Measurements from ENCODE around the gene MGAT5B. TPM values are rescaled to one million over a fixed set of nuclear protein-coding genes. Genes with fewer than 3 reads are reported as not detected.

The MGAT5B gene
- total and polyA plus RNA-seq, 3 experiments from 2014 or later, result 0.17 to 0.46 (median 0.40) TPM

- DNase-seq, result no peak
- no peaks in the 10 kb centered on the region for H3K9me3 ChIP-seq (ENCODE audit: low read length)
- H3K27me3 Mint-ChIP-seq, result peaks cover 18 to 62% of the 10 kb centered on the region in 2 donors
- no peaks in the 10 kb centered on the region for H3K36me3 ChIP-seq (ENCODE audit: insufficient read depth, low read length)
- no peaks in the 10 kb centered on the region for H3K4me1 ChIP-seq (ENCODE audit: insufficient read depth, low read length)
- H3K36me3 Mint-ChIP-seq, result no peaks in the 10 kb centered on the region
- no peak overlapping the region for H3K4me3 Mint-ChIP-seq
- no peaks in the 10 kb centered on the region for H3K27me3 ChIP-seq (ENCODE audit: insufficient read depth, low read length, poor library complexity, severe bottlenecking)
- H3K27ac Mint-ChIP-seq, result no peak overlapping the region
- no peak overlapping the region for H3K27ac ChIP-seq (ENCODE audit: low read depth, low read length)
- no peak overlapping the region for H3K4me3 ChIP-seq (ENCODE audit: low read length)
- no peaks in the 10 kb centered on the region for H3K4me1 Mint-ChIP-seq
- CTCF ChIA-PET, result no interaction called here
- H3K9me3 Mint-ChIP-seq, result no peaks in the 10 kb centered on the region
- POLR2A ChIA-PET, result no interaction called here
Measured at GRCh38 chr17:76852843-76853242, 15.4 kb upstream of the MGAT5B start.

GRCh38 chr17:76855105-76855504, 13.1 kb upstream of the MGAT5B start:
- Histone ChIP-seq H3K4me1 (ENCODE audit: insufficient read depth, low read length) (no peaks in the 10 kb centered on the region), H3K9me3 (ENCODE audit: low read length) (no peaks in the 10 kb centered on the region), H3K27me3 (ENCODE audit: insufficient read depth, low read length, poor library complexity, severe bottlenecking) (no peaks in the 10 kb centered on the region), H3K36me3 (ENCODE audit: insufficient read depth, low read length) (no peaks in the 10 kb centered on the region), H3K4me3 (ENCODE audit: low read length) (no peak overlapping the region), H3K27ac (ENCODE audit: low read depth, low read length) (no peak overlapping the region)
- ChIA-PET POLR2A (no interaction called here), CTCF (interaction anchor here (1.2 kb wide), 1 partner anchor 13 kb away, joined by 3 read pairs; the partner anchor contains the start of gene MGAT5B)
- no peaks in the 10 kb centered on the region for H3K9me3 Mint-ChIP-seq
- H3K27ac Mint-ChIP-seq, result no peak overlapping the region
- DNase-seq, result no peak
- H3K27me3 Mint-ChIP-seq, result peaks cover 18 to 56% of the 10 kb centered on the region in 2 donors
- H3K36me3 Mint-ChIP-seq, result no peaks in the 10 kb centered on the region
- H3K4me3 Mint-ChIP-seq, result no peak overlapping the region
- H3K4me1 Mint-ChIP-seq, result no peaks in the 10 kb centered on the region

DNA sequence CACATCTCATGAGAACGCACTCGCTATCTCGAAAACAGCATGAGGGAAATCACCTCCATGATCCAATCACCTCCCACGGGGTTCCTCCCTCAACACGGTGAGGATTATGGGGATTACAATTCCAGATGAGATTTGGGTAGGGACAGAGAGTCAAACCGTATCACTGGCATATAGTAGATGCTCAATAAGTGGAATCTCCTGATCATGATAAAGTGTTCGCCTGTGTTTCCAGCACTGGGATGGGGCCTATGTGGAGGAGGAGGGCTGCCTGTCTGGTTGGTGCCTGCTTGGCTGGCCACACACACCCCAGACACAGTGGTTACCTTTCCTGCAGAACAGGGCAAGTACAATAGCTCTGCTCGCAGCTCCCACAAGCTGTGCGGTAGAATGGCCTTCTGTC, 6.1 kb upstream of the MGAT5B start:
- ChIA-PET CTCF (no interaction called here), POLR2A (no interaction called here)
- no peak overlapping the region for H3K4me3 ChIP-seq (ENCODE audit: low read length)
- no peaks in the 10 kb centered on the region for H3K9me3 ChIP-seq (ENCODE audit: low read length)
- H3K27me3 ChIP-seq (ENCODE audit: insufficient read depth, low read length, poor library complexity, severe bottlenecking), result peaks cover 4% of the 10 kb centered on the region
- no peaks in the 10 kb centered on the region for H3K4me1 Mint-ChIP-seq
- H3K9me3 Mint-ChIP-seq, result no peaks in the 10 kb centered on the region
- no peaks in the 10 kb centered on the region for H3K36me3 ChIP-seq (ENCODE audit: insufficient read depth, low read length)
- no peaks in the 10 kb centered on the region for H3K4me1 ChIP-seq (ENCODE audit: insufficient read depth, low read length)
- H3K27ac ChIP-seq (ENCODE audit: low read depth, low read length), result no peak overlapping the region
- peaks cover 6 to 33% of the 10 kb centered on the region in 2 donors for H3K27me3 Mint-ChIP-seq
- H3K27ac Mint-ChIP-seq, result no peak overlapping the region
- H3K4me3 Mint-ChIP-seq, result no peak overlapping the region
- DNase-seq, result no peak
- no peaks in the 10 kb centered on the region for H3K36me3 Mint-ChIP-seq

- H3K27ac Mint-ChIP-seq, result no peak overlapping the region
- H3K27me3 Mint-ChIP-seq, result peaks cover 8 to 34% of the 10 kb centered on the region in 2 donors
- H3K9me3 ChIP-seq (ENCODE audit: low read length), result no peaks in the 10 kb centered on the region
- H3K27me3 ChIP-seq (ENCODE audit: insufficient read depth, low read length, poor library complexity, severe bottlenecking), result peaks cover 4% of the 10 kb centered on the region
- peaks cover 0 to under 1% (median 0%) of the 10 kb centered on the region in 3 donors for H3K4me1 Mint-ChIP-seq
- H3K9me3 Mint-ChIP-seq, result no peaks in the 10 kb centered on the region
- DNase-seq, result no peak
- CTCF ChIA-PET, result no interaction called here
- POLR2A ChIA-PET, result no interaction called here
- H3K36me3 ChIP-seq (ENCODE audit: insufficient read depth, low read length), result no peaks in the 10 kb centered on the region
- no peak overlapping the region for H3K4me3 Mint-ChIP-seq
- H3K4me3 ChIP-seq (ENCODE audit: low read length), result no peak overlapping the region
- H3K4me1 ChIP-seq (ENCODE audit: insufficient read depth, low read length), result no peaks in the 10 kb centered on the region
- no peaks in the 10 kb centered on the region for H3K36me3 Mint-ChIP-seq
- H3K27ac ChIP-seq (ENCODE audit: low read depth, low read length), result no peak overlapping the region
Measured at GRCh38 chr17:76862494-76862893, 5.7 kb upstream of the MGAT5B start.

DNA sequence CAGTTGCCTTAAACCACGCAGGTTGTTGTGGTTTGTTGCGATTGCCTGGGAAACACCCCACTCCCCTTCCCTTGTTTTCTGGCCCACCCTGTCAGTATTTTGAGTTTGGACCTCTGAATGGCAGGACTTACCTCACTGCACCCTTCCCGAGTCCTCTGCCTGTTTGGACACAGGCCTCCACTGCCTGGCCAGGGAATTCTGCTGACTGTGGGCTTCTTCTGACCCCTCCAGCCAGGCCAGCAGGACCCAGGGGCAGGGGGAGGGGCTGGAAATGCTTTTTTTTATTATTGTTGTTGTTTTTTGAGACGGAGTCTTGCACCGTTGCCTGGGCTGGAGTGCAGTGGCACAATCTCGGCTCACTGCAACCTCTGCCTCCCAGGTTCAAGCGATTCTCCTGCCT, 4.2 kb upstream of the MGAT5B start:
- ChIA-PET CTCF (interaction anchor here (9.8 kb wide), 1 partner anchor 194 kb away, joined by 125 read pairs; no protein-coding TSS in a partner anchor), POLR2A (no interaction called here)
- Mint-ChIP-seq H3K4me1 (peaks cover 0 to 8% (median 2%) of the 10 kb centered on the region in 3 donors), H3K4me3 (no peak overlapping the region), H3K27me3 (peaks cover 8 to 29% of the 10 kb centered on the region in 2 donors), H3K9me3 (peaks cover 0 to 2% (median 0%) of the 10 kb centered on the region in 5 donors), H3K36me3 (no peaks in the 10 kb centered on the region), H3K27ac (no peak overlapping the region)
- Histone ChIP-seq H3K9me3 (ENCODE audit: low read length) (no peaks in the 10 kb centered on the region), H3K4me1 (ENCODE audit: insufficient read depth, low read length) (peaks cover 3% of the 10 kb centered on the region), H3K4me3 (ENCODE audit: low read length) (no peak overlapping the region), H3K27me3 (ENCODE audit: insufficient read depth, low read length, poor library complexity, severe bottlenecking) (peaks cover 8% of the 10 kb centered on the region), H3K27ac (ENCODE audit: low read depth, low read length) (no peak overlapping the region), H3K36me3 (ENCODE audit: insufficient read depth, low read length) (no peaks in the 10 kb centered on the region)
- no peak for DNase-seq

- peaks cover 4% of the 10 kb centered on the region for H3K4me1 ChIP-seq (ENCODE audit: insufficient read depth, low read length)
Measured at GRCh38 chr17:76865174-76865573, 3.0 kb upstream of the MGAT5B start.

DNA sequence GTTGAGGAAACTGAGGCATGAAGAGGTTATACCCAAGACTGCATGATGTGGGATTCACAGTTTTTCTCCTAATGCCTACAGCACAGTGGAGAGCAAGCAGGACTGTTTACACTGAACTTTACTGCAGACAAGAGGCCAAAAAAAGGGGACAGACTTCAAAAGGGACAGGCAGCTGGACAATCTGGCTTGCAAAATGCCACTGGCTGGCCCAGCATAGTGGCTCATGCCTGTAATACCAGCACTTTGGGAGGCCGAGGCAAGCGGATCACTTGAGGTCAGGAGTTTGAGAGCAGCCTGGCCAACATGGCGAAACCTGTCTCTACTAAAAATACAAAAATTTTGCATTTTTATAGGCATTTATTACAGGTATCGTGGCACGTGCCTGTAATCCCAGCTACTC, 2.0 kb upstream of the MGAT5B start:
- H3K4me1 ChIP-seq (ENCODE audit: insufficient read depth, low read length), result peaks cover 4% of the 10 kb centered on the region
- Mint-ChIP-seq H3K9me3 (peaks cover 0 to 2% (median 0%) of the 10 kb centered on the region in 5 donors), H3K4me3 (no peak overlapping the region), H3K36me3 (no peaks in the 10 kb centered on the region), H3K27me3 (peaks cover 13 to 32% of the 10 kb centered on the region in 2 donors), H3K27ac (no peak overlapping the region), H3K4me1 (peaks cover 0 to 9% (median 2%) of the 10 kb centered on the region in 3 donors)
- no peak overlapping the region for H3K4me3 ChIP-seq (ENCODE audit: low read length)
- H3K27me3 ChIP-seq (ENCODE audit: insufficient read depth, low read length, poor library complexity, severe bottlenecking), result peaks cover 11% of the 10 kb centered on the region
- DNase-seq, result no peak
- no peaks in the 10 kb centered on the region for H3K36me3 ChIP-seq (ENCODE audit: insufficient read depth, low read length)
- ChIA-PET POLR2A (no interaction called here), CTCF (interaction anchor here (9.8 kb wide), 1 partner anchor 191 kb away, joined by 125 read pairs; no protein-coding TSS in a partner anchor)
- no peaks in the 10 kb centered on the region for H3K9me3 ChIP-seq (ENCODE audit: low read length)
- no peak overlapping the region for H3K27ac ChIP-seq (ENCODE audit: low read depth, low read length)

More at GRCh38 chr17:76865174-76865573, 3.0 kb upstream of the MGAT5B start:
- ChIA-PET CTCF (interaction anchor here (9.8 kb wide), 1 partner anchor 192 kb away, joined by 125 read pairs; no protein-coding TSS in a partner anchor), POLR2A (no interaction called here)
- Mint-ChIP-seq H3K9me3 (peaks cover 0 to 2% (median 0%) of the 10 kb centered on the region in 5 donors), H3K4me1 (peaks cover 0 to 9% (median 2%) of the 10 kb centered on the region in 3 donors), H3K27me3 (peaks cover 8 to 30% of the 10 kb centered on the region in 2 donors), H3K27ac (no peak overlapping the region), H3K36me3 (no peaks in the 10 kb centered on the region), H3K4me3 (no peak overlapping the region)
- Histone ChIP-seq H3K36me3 (ENCODE audit: insufficient read depth, low read length) (no peaks in the 10 kb centered on the region), H3K27ac (ENCODE audit: low read depth, low read length) (no peak overlapping the region), H3K9me3 (ENCODE audit: low read length) (no peaks in the 10 kb centered on the region), H3K27me3 (ENCODE audit: insufficient read depth, low read length, poor library complexity, severe bottlenecking) (peaks cover 11% of the 10 kb centered on the region), H3K4me3 (ENCODE audit: low read length) (no peak overlapping the region)
- DNase-seq, result no peak

DNA sequence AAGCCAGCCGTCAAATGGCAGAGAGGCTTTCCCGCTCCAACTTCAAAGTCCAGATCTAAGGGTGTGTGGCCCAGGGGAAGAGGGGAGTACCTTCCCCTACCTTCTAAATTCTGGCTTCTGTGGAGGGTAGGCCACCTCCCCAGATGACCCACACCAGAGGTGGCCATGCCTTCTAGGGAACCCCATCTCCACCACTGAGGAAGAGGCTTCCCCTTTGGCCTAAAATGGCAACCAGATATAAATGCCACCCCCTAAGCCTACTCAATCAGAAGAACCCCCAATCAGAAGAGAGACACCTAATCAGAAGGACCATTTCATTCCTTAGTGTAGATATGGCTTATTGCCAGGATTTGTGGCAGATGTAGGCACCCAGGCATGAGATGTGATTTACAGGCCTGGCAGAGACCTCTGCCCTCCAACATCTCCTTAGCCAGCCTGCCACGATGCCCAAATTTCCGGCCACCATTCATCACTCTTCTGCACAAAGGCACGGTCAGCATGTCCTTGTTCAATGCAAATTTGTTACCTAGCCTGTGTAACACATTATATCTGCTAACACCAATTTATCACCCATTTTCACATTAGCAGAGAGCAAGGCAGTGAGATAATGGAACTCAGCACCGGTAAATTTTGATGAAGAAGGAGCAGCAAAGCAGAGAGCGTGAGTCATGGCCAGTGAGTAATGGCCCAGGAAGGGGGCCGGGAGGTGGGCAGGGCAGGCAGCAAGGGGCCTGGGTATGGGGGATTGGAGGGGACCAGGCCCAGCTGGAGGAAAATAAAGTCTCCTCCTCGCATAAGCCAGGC, 1.2 kb upstream of the MGAT5B start:
- peaks cover 11% of the 10 kb centered on the region for H3K27me3 ChIP-seq (ENCODE audit: insufficient read depth, low read length, poor library complexity, severe bottlenecking)
- peaks cover 4% of the 10 kb centered on the region for H3K4me1 ChIP-seq (ENCODE audit: insufficient read depth, low read length)
- H3K27ac ChIP-seq (ENCODE audit: low read depth, low read length), result no peak overlapping the region
- POLR2A ChIA-PET, result interaction anchor here (1.5 kb wide), 1 partner anchor 189 kb away, joined by 6 read pairs; no protein-coding TSS in a partner anchor
- H3K36me3 ChIP-seq (ENCODE audit: insufficient read depth, low read length), result no peaks in the 10 kb centered on the region
- H3K36me3 Mint-ChIP-seq, result no peaks in the 10 kb centered on the region
- H3K9me3 ChIP-seq (ENCODE audit: low read length), result no peaks in the 10 kb centered on the region
- H3K4me3 Mint-ChIP-seq, result peak overlapping the region in 6 of 7 donors; percentile 11 to 48 (median 42)
- DNase-seq, result no peak
- H3K27me3 Mint-ChIP-seq, result peaks cover 18 to 36% of the 10 kb centered on the region in 2 donors
- H3K27ac Mint-ChIP-seq, result no peak overlapping the region
- H3K9me3 Mint-ChIP-seq, result peaks cover 0 to 2% (median 0%) of the 10 kb centered on the region in 5 donors
- peaks cover 0 to 9% (median 2%) of the 10 kb centered on the region in 3 donors for H3K4me1 Mint-ChIP-seq
- CTCF ChIA-PET, result interaction anchor here (0.8 to 9.8 kb wide), 15 partner anchors 13 to 377 kb away, joined by 3 to 125 read pairs (median 4); no protein-coding TSS in a partner anchor
- no peak overlapping the region for H3K4me3 ChIP-seq (ENCODE audit: low read length)
